ENCODE measurements around the gene SMTNL1.

The SMTNL1 gene

GRCh38 chr11:57536947-57537619 lies at the start of gene SMTNL1:
TSS of gene SMTNL1 (plus strand) at chr11:57537595. CDS start at chr11:57542643, 5,048 bp downstream.
- no peak for DNase-seq (ENCODE audit: low spot score)

DNA sequence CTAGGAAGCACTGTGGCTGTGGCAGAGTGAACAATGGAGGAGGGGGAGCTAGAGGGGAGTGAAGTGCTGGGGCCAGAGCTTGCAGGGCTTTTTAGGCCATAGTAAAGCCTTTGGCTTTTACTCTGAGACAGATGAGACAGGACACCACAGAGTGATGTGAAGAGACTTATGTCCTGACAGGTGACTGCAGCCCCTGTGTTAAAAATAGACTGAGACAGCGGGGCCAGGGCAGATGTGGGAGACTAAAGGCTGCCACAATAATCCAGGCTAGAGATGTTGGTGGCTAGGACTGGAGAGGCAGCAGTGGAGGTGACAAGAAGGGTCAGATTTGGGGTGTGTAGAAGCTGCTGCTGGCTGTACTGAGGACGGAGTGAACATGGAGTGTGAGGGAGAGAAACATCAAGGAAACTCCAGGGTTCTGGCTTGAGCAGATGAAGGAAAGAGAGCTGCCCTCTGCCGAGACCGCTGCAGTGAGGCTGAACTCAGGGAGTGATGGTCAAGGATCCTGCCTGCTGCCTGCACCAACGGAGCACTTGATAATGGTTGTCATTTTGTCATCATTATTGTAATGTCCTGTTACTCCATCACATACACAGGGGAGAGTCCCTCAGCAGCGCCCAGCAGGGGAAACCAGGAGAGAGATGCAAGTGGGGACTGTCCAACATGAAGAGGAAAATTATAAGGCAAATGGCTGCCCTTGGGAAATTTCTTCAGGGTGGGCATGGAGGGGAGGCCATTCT lies 49.3 kb upstream of the SMTNL1 start:
- no peak for DNase-seq (ENCODE audit: low spot score)

- no peak for DNase-seq (ENCODE audit: low spot score)
Measured at GRCh38 chr11:57490456-57491248, 46.7 kb upstream of the SMTNL1 start.

GRCh38 chr11:57491371-57492061 lies 45.9 kb upstream of the SMTNL1 start:
- DNase-seq (ENCODE audit: low spot score): peak; percentile 75

- DNase-seq (ENCODE audit: low spot score): peak; percentile 75
Measured at GRCh38 chr11:57493507-57494503, 43.6 kb upstream of the SMTNL1 start.

- DNase-seq (ENCODE audit: low spot score): no peak
Measured at GRCh38 chr11:57496109-57496820, 41.1 kb upstream of the SMTNL1 start.

DNA sequence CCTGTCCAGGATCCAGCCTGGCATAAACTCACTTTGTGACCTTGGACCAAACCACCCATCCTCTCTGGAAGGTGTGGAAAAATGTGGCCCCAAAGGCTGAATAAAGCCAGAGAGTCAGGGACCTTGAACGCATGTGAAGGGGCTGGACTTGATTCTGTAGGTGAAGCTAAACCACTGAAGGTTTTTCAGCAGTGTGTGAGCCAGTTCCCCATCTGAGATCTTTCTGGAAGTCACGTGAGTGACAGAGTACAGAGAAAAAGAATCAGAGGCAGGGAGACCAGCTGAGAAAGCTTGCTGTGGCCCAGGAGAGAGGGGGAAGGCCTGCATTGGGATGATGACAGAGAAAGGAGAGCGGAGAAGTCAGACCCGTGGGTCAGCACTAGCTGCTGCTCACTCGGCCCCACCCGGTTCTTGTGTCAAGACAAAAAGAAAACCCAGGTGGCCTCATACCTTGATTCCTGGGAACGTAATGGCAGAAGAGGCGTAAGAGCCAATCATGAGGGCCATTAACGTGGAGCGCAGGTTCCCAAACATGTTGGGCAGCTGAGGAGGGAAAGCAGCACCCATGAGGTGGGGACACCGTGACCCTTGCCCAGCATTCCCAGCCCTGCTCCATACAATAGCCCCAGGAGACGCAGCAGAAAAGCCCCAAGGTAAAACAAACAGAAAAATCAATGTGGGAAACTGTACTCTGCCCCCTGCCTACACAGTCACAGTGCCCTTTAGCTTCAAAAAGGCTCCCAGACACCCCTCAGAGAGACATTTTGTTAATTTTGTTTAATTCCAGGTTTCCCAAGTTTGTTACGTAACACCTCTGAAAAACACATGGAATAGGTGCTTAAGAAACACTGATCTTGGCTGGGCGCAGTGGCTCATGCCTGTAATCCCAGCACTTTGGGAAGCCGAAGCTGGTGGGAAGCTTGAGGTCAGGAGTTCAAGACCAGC lies 39.8 kb upstream of the SMTNL1 start:
- DNase-seq (ENCODE audit: low spot score): no peak

DNA sequence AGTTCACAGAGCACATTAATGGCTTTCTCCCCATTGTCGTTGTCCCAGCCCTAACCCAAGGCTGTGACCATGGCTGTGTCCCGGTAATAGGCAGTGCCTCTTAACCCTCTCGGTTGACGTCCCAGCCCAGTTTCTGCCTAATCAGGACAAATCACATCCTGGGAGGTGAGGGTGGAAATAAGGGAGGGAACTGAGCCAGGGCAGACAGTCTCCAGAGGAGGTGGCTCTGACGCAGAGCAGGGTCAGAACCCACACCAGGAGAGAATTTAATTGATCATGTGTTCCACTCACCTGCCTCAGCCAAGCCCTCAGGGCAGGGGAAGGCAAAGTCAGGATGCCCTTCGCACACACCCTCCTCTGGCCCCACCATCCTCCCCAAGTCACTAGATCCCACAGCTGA lies 38.9 kb upstream of the SMTNL1 start:
- DNase-seq (ENCODE audit: low spot score): no peak

GRCh38 chr11:57499413-57499982 lies 37.9 kb upstream of the SMTNL1 start:
- peak; percentile 92 for DNase-seq (ENCODE audit: low spot score)

- no peak for DNase-seq (ENCODE audit: low spot score)
Measured at GRCh38 chr11:57499983-57500461, 37.4 kb upstream of the SMTNL1 start.

DNA sequence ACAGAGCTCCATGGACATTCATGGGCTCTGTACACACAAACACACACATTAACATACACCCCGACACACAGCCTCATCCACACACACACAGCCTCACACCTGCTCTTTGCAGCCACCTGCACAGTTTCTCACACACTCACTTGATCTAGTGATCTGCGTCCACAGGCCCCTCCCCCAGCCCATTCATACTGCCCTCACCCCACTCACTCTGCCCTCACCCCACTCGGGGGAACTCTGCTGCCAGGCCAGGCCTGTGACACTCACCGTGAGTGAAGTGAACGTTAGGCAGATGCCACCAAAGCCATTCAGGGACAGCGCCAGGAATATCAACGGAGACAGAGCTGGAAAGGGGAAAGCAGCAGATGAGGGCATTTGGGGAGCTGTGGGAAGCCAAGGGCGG lies 36.9 kb upstream of the SMTNL1 start:
- DNase-seq (ENCODE audit: low spot score): no peak

DNA sequence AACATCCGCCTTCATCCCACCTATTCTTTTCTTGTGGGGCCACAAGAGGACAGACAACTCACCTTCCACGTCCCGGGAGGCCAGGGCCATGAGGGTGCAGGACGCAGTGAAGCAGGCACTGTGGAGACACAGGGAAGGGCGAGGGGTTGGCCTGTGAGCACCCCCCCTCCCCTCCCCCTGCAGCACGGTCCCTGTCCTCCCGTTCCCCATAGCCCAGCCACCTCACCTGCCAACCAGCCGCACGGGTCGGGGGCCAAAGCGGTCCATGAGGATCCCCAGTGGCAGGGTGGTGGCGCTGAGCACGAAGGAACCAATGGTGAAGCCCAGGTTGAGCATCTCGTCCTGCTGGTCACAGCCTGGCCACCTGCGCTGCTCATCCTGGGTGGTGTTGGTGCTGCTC lies 36.5 kb upstream of the SMTNL1 start:
- DNase-seq (ENCODE audit: low spot score): no peak

DNA sequence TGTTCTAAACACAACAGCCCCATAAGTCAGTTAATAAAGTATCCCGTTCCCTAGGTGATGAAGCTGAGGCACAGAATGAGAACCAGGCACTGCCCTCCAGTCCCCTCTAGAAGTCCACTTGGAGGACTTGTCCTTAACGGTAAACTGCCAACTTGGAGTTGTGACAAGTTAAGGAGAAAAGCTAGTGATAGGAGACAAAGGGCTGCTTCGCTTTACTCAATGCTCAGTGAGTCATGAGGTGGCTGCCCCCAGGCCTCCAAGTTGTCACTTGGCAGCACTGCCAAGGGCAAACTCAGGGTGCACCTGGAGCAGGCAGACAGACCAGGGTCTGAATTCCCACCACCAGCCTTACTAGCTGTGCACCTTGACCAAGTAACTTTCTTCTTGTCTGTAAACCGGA lies 35.4 kb upstream of the SMTNL1 start:
- DNase-seq (ENCODE audit: low spot score): no peak

- no peak for DNase-seq (ENCODE audit: low spot score)
Measured at GRCh38 chr11:57502376-57502775, 35.0 kb upstream of the SMTNL1 start.

GRCh38 chr11:57502870-57503269 lies 34.5 kb upstream of the SMTNL1 start:
- no peak for DNase-seq (ENCODE audit: low spot score)

DNA sequence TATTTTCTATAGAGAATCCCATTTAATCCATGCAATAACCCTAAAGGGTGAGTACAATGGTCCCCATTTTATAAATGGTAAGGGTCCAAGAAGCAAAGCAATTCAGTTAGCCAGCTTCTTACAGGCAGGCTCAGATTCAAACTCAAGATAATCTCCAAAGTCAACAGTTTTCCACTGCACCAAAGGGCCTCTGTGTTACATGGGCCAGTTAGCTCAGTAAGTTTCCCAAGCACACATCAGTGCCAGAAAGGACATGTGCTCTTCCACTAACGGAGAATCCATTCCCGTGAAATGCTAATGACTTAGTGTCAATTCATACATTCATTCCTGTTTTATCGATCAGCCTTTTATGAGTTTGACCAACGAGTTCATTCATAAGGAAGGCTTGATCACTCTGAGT lies 32.9 kb upstream of the SMTNL1 start:
- DNase-seq (ENCODE audit: low spot score): no peak

GRCh38 chr11:57506522-57506921 lies 30.9 kb upstream of the SMTNL1 start:
- DNase-seq (ENCODE audit: low spot score): no peak

DNA sequence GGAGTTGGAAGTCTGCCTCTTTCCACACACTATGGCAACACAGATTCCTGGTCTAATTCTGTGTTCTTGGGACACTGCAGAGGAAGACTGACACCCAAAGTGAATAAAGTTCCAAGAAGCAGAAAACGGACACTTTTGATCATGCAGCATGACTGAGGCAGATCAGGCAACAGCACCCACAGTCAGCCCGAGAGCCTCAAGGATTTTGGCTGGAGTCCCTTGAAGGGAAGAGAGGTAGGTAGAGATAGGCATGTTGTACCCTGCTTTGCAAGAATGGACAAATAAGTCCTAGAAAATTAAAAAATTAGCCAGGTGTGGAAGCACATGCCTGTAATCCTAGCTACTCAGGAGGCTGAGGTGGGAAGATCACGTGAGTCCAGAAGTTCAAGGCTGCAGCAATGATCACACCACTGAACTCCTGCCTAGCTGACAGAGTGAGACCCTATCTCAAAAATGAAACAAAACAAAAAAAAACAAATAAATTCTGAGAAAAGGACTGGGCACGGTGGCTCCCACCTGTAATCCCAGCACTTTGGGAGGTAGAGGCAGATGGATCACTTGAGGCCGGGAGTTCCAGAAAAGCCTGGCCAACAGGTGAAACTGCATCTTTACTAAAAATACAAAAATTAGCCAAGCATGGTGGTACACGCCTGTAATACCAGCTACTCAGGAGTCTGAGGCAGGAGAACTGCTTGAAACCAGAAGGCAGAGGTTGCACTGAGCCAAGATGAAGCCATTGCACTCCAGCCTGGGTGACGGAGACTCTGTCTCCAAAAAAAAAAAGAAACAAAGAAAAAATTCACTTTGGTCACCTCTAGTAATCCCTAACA lies 28.8 kb upstream of the SMTNL1 start:
- DNase-seq (ENCODE audit: low spot score): no peak
